HepG2 (cell line): ENCODE data around the gene MCM3. TPM values are rescaled to one million over a fixed set of nuclear protein-coding genes. Genes with fewer than 3 reads are reported as not detected.
A peak's percentile ranks its signal among the peaks of the same experiment; 100 is the strongest.

Experiments
- ADNP ChIP-seq: sonication (generic); formaldehyde crosslinking; IDR thresholded peaks from 2 replicates; pipeline ENCODE4 v1.4.0; 2020; ENCODE audit warnings: missing genetic modification reagents
- ARID5B ChIP-seq: IDR thresholded peaks from 2 replicates; pipeline ENCODE4 v1.4.0; 2020; ENCODE audit warnings: mild to moderate bottlenecking, missing genetic modification reagents
- FOSL2 ChIP-seq: sonication (generic); formaldehyde crosslinking; IDR thresholded peaks from 2 replicates; pipeline ENCODE4 v1.4.0; 2020; ENCODE audit warnings: missing genetic modification reagents
- FOXP4 ChIP-seq: sonication (generic); formaldehyde crosslinking; IDR thresholded peaks from 2 replicates; pipeline ENCODE4 v1.4.0; 2020; ENCODE audit warnings: missing genetic modification reagents
- MXD3 ChIP-seq: IDR thresholded peaks from 2 replicates; pipeline ENCODE4 v1.6.1; 2016; ENCODE audit warnings: mild to moderate bottlenecking, missing biosample characterization, missing genetic modification reagents
- POGZ ChIP-seq: sonication (generic); formaldehyde crosslinking; IDR thresholded peaks from 2 replicates; pipeline ENCODE4 v1.4.0; 2020; ENCODE audit warnings: mild to moderate bottlenecking, missing genetic modification reagents
- RFXAP ChIP-seq: sonication (generic); formaldehyde crosslinking; IDR thresholded peaks from 2 replicates; pipeline ENCODE4 v1.4.0; 2020; ENCODE audit warnings: missing genetic modification reagents, borderline replicate concordance
- SALL1 ChIP-seq: sonication (generic); formaldehyde crosslinking; IDR thresholded peaks from 2 replicates; pipeline ENCODE4 v1.8.0; 2022; ENCODE audit warnings: mild to moderate bottlenecking, missing genetic modification reagents
- SETDB1 ChIP-seq: sonication (generic); formaldehyde crosslinking; IDR thresholded peaks from 2 replicates; pipeline ENCODE4 v1.5.1; 2020; ENCODE audit warnings: missing genetic modification reagents, mild to moderate bottlenecking, borderline replicate concordance
- SNAPC5 ChIP-seq: sonication (generic); formaldehyde crosslinking; IDR thresholded peaks from 2 replicates; pipeline ENCODE4 v1.8.1; 2023; ENCODE audit warnings: mild to moderate bottlenecking, missing genetic modification reagents, borderline replicate concordance
- SOX6 ChIP-seq, 2 experiments: fragments of 450-650 bp in 1 of 2; sonication (generic) in 1 of 2; formaldehyde crosslinking in 1 of 2; IDR thresholded peaks; 2 replicates each; pipeline versions ENCODE4 v1.4.0 to v1.6.1; 2017 to 2020; ENCODE audit warnings: antibody characterized with exemption in 1 of 2, mild to moderate bottlenecking in 1 of 2, missing genetic modification reagents in 1 of 2
- ZGPAT ChIP-seq: IDR thresholded peaks from 2 replicates; pipeline ENCODE4 v1.6.1; 2016; ENCODE audit warnings: mild to moderate bottlenecking
- ZNF484 ChIP-seq: sonication (generic); formaldehyde crosslinking; IDR thresholded peaks from 2 replicates; pipeline ENCODE4 v1.5.1; 2020; ENCODE audit warnings: mild to moderate bottlenecking, low read depth, missing genetic modification reagents, borderline replicate concordance
- ZNF644 ChIP-seq: IDR thresholded peaks from 2 replicates; pipeline ENCODE4 v1.6.1; 2016; ENCODE audit warnings: low read depth
- polyA plus RNA-seq, 8 experiments: library from polyadenylated mRNA; depleted of rRNA in 3 of 8; stranded (reverse) in 7 of 8; unstranded in 1 of 8; fragments of >200 nt; fragmentation: Illumina TruSeq in 4 of 8; extraction: Trizol in 4 of 8; gene quantifications; 2 replicates each; pipeline versions ENCODE4 v1.2.1 to v1.2.3, GENCODE V29; 2011 to 2016; ENCODE audit warnings: low read depth in 4 of 8, missing spikeins in 1 of 8, mixed read lengths in 1 of 8; ENCODE audit not compliant: insufficient read depth in 1 of 8
- total RNA-seq, 5 experiments: library from RNA; depleted of rRNA; stranded (reverse); fragments of >200 nt; fragmentation: Illumina TruSeq; extraction: Trizol; gene quantifications; 2 replicates each; pipeline ENCODE4 v1.2.3, GENCODE V29; 2016; ENCODE audit warnings: low read depth in 1 of 5

MCM3 gene
- total and polyA plus RNA-seq, 2 of the 13 experiments (the other 11 are each of a cell fraction or from before 2014, with no cell fraction given): 164 to 288 TPM

- TF ChIP-seq ZGPAT (peak; percentile 44), ARID5B (CRISPR knock-in tag) (peak; percentile 82; the same call in 1 of the 2 replicates), ZNF644 (CRISPR knock-in tag) (peak; percentile 75), SNAPC5 (CRISPR knock-in tag) (no peak), POGZ (0 out of 2 replicates have a peak, but pooled peaks have one; percentile 25), SETDB1 (no peak), MXD3 (CRISPR knock-in tag) (no peak), ADNP (CRISPR knock-in tag) (no peak), RFXAP (CRISPR knock-in tag) (no peak), FOSL2 (peak; percentile 40), ZNF484 (no peak), FOXP4 (CRISPR knock-in tag) (peak; percentile 45; the same call in 1 of the 2 replicates), SALL1 (CRISPR knock-in tag) (peak; percentile 15; the same call in 1 of the 2 replicates), SOX6 (IDR thresholded peaks at IDR 0.05) (no peak), SOX6 (CRISPR knock-in tag; IDR thresholded peaks at IDR 0.05) (peak; percentile 58; the same call in 1 of the 2 replicates)
These were observed 35.5 kb downstream of the MCM3 start (continued) for GRCh38 chr6:52249078-52249477.
